Uterus (tissue), 4 donors: ENCODE data around the gene SEL1L3. TPM values are rescaled to one million over a fixed set of nuclear protein-coding genes. Genes with fewer than 3 reads are reported as not detected.

Source experiments
- DNase-seq, 2 donors: peaks; one replicate each; pipeline ENCODE4 v3.0.0-alpha.2; 2019 to 2020
- H3K27ac ChIP-seq, 2 donors: fragments of 200-600 bp; sonication (generic); 1 replicate in 1 of 2; 2 replicates in 1 of 2; pipeline ENCODE4 v1.5.1; 2016 to 2018
- H3K27me3 ChIP-seq, 2 donors: fragments of 200-600 bp; sonication (generic); one replicate each; pipeline ENCODE4 v1.5.1; 2018 to 2019; ENCODE audit warnings: control low read depth in 1 of 2
- H3K36me3 ChIP-seq, 2 donors: fragments of 200-600 bp; sonication (generic); one replicate each; pipeline ENCODE4 v1.5.1; 2019; ENCODE audit warnings: control low read depth in 1 of 2
- H3K4me1 ChIP-seq, 2 donors: fragments of 200-600 bp; sonication (generic); one replicate each; pipeline ENCODE4 v1.5.1; 2018 to 2019; ENCODE audit warnings: control low read depth in 1 of 2
- H3K4me3 ChIP-seq, 2 donors: fragments of 200-600 bp; sonication (generic); 1 replicate in 1 of 2; 2 replicates in 1 of 2; pipeline ENCODE4 v1.5.1; 2018 to 2019; ENCODE audit warnings: mild to moderate bottlenecking in 1 of 2
- H3K9me3 ChIP-seq, 2 donors: fragments of 200-600 bp; sonication (generic); one replicate each; pipeline ENCODE4 v1.5.1; 2019; ENCODE audit warnings: control low read depth in 1 of 2
- POLR2A ChIP-seq, 2 donors: fragments of 450-650 bp; IDR thresholded peaks; one replicate each; pipeline ENCODE4 v1.6.1; 2016; ENCODE audit warnings: antibody characterized with exemption in 2 of 2, mild to moderate bottlenecking in 1 of 2, moderate library complexity in 1 of 2
- intact Hi-C: fragments of 100-400 bp; cut with DNase I; formaldehyde crosslinking; loops from one replicate; pipeline ENCODE4 v1.15.1; 2023; ENCODE audit warnings: low total_unique reads
- total RNA-seq, 4 donors: library from RNA; depleted of rRNA in 3 of 4; stranded (reverse); fragments of >200 nt in 3 of 4; gene quantifications; one replicate each; pipeline versions ENCODE4 v1.1.0 to v1.2.4, GENCODE V29; 2014 to 2023
- TF ChIP-seq, protein P1 (sequence below), 4 experiments: fragments of 200-600 bp in 2 of 4; fragments of 450-650 bp in 2 of 4; sonication (generic) in 2 of 4; IDR thresholded peaks; one replicate each; pipeline ENCODE4 v1.5.1; 2016 to 2019; ENCODE audit warnings: antibody characterized with exemption in 4 of 4, mild to moderate bottlenecking in 2 of 4, moderate library complexity in 1 of 4
- donor health status: DM: yes; HTN: yes; CAD: no.

SEL1L3 gene
- total RNA-seq, 4 donors from 2014 or later = 4.1 to 46.1 (median 21.2) TPM

DNA sequence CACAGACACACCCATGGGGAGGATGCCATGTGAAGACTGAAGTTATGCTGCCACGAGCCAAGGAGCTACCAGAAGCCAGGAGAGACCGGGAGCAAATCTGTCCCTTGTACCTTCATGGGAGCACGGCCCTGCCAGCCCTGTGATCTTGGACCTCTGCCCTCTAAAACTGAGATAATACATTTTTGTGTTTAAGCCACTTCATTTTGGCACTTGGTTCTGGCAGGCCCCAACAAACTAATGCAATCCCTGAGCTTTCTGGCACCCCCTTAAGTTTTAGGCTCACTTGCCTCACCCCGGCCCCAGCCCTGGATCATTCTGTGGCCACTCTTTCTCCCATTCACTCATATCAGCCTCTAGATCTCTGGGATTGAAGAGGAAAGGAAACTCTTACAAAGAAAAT is 35.4 kb downstream of the SEL1L3 start:
- no peak overlapping the region for H3K27ac ChIP-seq
- H3K27me3 ChIP-seq = no peaks in the 10 kb centered on the region
- TF ChIP-seq, protein P1, sequence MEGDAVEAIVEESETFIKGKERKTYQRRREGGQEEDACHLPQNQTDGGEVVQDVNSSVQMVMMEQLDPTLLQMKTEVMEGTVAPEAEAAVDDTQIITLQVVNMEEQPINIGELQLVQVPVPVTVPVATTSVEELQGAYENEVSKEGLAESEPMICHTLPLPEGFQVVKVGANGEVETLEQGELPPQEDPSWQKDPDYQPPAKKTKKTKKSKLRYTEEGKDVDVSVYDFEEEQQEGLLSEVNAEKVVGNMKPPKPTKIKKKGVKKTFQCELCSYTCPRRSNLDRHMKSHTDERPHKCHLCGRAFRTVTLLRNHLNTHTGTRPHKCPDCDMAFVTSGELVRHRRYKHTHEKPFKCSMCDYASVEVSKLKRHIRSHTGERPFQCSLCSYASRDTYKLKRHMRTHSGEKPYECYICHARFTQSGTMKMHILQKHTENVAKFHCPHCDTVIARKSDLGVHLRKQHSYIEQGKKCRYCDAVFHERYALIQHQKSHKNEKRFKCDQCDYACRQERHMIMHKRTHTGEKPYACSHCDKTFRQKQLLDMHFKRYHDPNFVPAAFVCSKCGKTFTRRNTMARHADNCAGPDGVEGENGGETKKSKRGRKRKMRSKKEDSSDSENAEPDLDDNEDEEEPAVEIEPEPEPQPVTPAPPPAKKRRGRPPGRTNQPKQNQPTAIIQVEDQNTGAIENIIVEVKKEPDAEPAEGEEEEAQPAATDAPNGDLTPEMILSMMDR (IDR thresholded peaks at IDR 0.05) = no peak
- no peak for TF ChIP-seq POLR2A (IDR thresholded peaks at IDR 0.05)
- DNase-seq = no peak
- no peak overlapping the region for H3K4me3 ChIP-seq
- intact Hi-C loops = no loop called here
- no peaks in the 10 kb centered on the region for H3K36me3 ChIP-seq
- H3K9me3 ChIP-seq = no peaks in the 10 kb centered on the region
- no peaks in the 10 kb centered on the region for H3K4me1 ChIP-seq

DNA sequence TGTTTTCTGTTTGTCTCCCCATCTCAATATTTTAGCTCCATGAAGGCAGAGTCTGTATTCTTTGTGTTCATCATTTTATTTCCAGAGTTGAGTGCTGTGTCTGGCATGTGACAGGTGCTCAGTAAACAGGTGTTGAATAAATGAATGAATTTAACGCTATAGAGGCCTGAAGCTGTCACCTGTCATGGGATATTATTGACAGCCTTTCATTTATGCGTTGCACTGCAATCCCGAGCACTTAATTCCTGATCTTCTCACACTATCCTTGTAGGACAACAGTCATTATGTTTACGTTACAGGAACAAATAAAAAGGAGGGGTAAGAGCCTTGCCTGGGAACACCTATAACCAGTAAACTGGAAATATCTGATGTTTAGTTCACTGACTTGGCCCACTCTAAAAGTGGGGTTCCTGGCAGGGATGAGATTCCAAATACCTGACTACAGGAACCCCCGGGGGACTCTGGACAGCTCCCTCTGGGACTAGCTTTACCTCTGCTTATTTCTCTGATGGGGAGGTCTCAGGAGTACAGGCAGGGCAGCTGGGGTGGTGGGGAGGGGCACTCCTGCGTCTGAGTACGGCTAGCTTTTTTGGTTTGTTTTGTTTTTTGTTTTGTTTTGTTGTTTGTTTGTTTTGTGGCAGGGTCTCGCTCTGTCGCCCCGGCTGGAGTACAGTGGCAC is 36.6 kb downstream of the SEL1L3 start:
- H3K27ac ChIP-seq = no peak overlapping the region
- H3K9me3 ChIP-seq = no peaks in the 10 kb centered on the region
- intact Hi-C loops = no loop called here
- H3K4me1 ChIP-seq = no peaks in the 10 kb centered on the region
- H3K4me3 ChIP-seq = no peak overlapping the region
- no peaks in the 10 kb centered on the region for H3K36me3 ChIP-seq
- TF ChIP-seq, protein P1 (IDR thresholded peaks at IDR 0.05) = no peak
- no peak for TF ChIP-seq POLR2A (IDR thresholded peaks at IDR 0.05)
- DNase-seq = no peak
- H3K27me3 ChIP-seq = no peaks in the 10 kb centered on the region

DNA sequence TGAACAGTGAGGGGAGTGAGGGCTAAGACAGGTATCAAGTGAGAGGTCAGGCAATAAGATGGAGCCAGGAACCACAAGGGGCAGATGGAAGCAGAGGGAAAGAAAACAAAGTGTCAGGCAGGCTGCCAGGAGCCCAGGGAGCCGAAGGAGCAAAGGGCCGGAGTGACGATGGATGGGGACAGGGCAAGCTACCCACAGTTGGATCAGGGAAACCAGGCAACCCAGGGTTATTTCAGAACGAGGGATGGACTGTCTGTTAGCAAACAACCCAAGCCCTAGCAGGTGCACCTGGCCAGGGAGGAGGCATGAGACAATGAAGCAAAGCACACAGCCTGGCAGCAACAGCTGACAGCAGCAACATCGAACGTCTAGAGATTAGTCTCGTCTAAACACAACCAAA is 39.2 kb downstream of the SEL1L3 start:
- Histone ChIP-seq H3K36me3 (no peaks in the 10 kb centered on the region), H3K27ac (no peak overlapping the region), H3K27me3 (no peaks in the 10 kb centered on the region), H3K9me3 (no peaks in the 10 kb centered on the region), H3K4me1 (no peaks in the 10 kb centered on the region), H3K4me3 (no peak overlapping the region)
- no peak for TF ChIP-seq POLR2A (IDR thresholded peaks at IDR 0.05)
- TF ChIP-seq, protein P1 (IDR thresholded peaks at IDR 0.05) = no peak
- DNase-seq = no peak
- intact Hi-C loops = no loop called here

DNA sequence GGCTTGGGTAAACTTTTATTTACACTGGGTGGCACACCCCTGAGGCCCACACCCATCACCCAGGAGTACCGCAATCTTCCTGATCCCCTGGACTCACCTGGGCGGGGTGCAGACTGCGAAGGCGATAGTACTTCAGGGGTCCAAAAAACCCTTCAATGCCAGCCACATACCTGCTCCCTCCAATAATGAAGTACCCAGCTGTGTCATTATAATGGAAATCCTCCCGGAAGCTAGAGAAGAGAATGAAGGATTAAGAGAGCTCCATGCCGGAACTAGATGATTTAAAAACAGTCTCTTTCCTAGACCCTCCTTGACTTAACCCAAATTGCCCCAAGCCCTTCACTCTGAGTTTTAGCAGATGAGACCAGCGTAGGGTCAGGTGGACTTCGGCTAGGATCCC is 40.9 kb downstream of the SEL1L3 start:
- DNase-seq = no peak
- Histone ChIP-seq H3K4me1 (no peaks in the 10 kb centered on the region), H3K9me3 (no peaks in the 10 kb centered on the region), H3K27ac (no peak overlapping the region), H3K27me3 (no peaks in the 10 kb centered on the region), H3K36me3 (no peaks in the 10 kb centered on the region), H3K4me3 (no peak overlapping the region)
- intact Hi-C loops = no loop called here
- no peak for TF ChIP-seq POLR2A (IDR thresholded peaks at IDR 0.05)
- TF ChIP-seq, protein P1 (IDR thresholded peaks at IDR 0.05) = no peak

DNA sequence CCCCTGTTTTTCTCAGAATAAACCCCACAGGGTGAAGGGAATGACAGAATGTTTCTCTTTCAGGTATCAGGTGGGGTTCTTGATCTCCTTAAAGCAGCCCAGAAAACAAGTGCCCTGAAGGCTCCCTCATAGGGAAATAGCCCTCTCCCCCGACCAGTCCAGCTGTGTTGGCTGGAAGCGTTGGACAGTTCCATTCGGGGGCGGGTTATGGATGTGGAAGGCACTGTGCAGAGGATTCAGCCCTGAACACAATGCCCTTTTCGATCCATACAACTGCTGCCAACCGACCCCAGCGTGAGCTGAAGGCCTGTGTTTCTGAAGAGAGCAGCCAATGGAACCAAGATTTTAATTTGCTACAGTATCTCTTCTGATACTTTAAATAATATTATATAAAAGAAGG is 41.5 kb downstream of the SEL1L3 start:
- intact Hi-C loops = no loop called here
- H3K27me3 ChIP-seq = no peaks in the 10 kb centered on the region
- DNase-seq = no peak

More for the DNA sequence above, 41.5 kb downstream of the SEL1L3 start:
- no peaks in the 10 kb centered on the region for H3K36me3 ChIP-seq
- TF ChIP-seq, protein P1 (IDR thresholded peaks at IDR 0.05) = no peak
- TF ChIP-seq POLR2A (IDR thresholded peaks at IDR 0.05) = no peak
- H3K4me3 ChIP-seq = no peak overlapping the region
- H3K27ac ChIP-seq = no peak overlapping the region
- H3K4me1 ChIP-seq = no peaks in the 10 kb centered on the region
- no peaks in the 10 kb centered on the region for H3K9me3 ChIP-seq
